ENCODE measurements around the gene BTBD9.

DNA sequence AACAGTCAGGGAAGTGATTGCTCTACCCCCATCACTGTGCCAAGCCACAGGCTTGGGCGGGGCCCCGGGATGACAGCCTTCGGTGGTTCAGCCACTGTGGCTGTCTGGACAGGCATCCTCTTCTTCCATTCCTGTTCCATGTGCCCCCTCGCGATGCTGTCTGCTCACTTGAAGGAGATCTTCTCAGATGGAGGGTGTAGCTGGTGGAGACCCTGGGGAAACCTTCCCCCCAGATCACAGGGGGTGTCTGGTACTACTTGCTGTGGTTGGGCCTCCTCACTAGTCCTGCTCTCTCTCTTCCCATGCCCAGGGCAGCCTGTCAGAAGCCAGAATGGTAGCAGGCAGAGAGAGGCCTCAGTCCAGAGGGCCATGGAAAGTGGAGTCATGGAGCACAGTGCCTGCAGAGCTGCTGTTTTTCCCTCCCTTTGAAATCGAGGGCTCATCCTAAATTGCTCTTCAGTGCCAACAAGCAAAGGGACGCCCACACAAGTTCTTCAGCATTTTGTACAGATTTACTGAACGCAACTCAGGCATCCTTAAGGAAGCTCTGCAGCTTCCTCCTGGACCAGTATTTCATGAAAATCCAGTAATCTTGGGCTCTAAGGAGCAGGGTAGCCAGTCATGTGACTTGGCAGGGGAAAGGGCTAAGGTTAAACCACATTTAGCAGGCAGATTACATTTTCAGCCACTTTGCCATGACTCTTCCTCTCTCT, 493.6 kb downstream of the BTBD9 start:
- TF ChIP-seq EZH2 (IDR thresholded peaks at IDR 0.05; ENCODE audit: low read length, unreplicated experiment): no peak
- TF ChIP-seq CTCF (conservative IDR thresholded peaks at IDR 0.05; ENCODE audit: low read depth, low read length): no peak
- no peak for TF ChIP-seq EZH2phosphoT487 (IDR thresholded peaks at IDR 0.05; ENCODE audit: borderline replicate concordance, low read length)

Measured in PC-3 (cell line).